Nephron (organoid): ENCODE measurements around the gene PYROXD2.

Experiments
- H3K27ac Mint-ChIP-seq, 3 experiments: 2 replicates each; pipeline ENCODE4 v1.8.0; 2020; ENCODE audit warnings: mixed read lengths in 3 of 3, mild to moderate bottlenecking in 2 of 3, moderate library complexity in 1 of 3
- H3K27me3 Mint-ChIP-seq: 2 replicates; pipeline ENCODE4 v1.8.0; 2021; ENCODE audit warnings: low read depth, mild to moderate bottlenecking, moderate library complexity, mixed read lengths
- H3K36me3 Mint-ChIP-seq: 2 replicates; pipeline ENCODE4 v1.8.0; 2020; ENCODE audit warnings: low read depth, mixed read lengths
- H3K4me1 Mint-ChIP-seq: 2 replicates; pipeline ENCODE4 v1.8.0; 2020; ENCODE audit warnings: mixed read lengths
- H3K4me3 Mint-ChIP-seq, 3 experiments: 2 replicates each; pipeline ENCODE4 v1.8.0; 2020; ENCODE audit warnings: mild to moderate bottlenecking in 3 of 3, mixed read lengths in 3 of 3, moderate library complexity in 2 of 3
- H3K9me3 Mint-ChIP-seq: 2 replicates; pipeline ENCODE4 v1.8.0; 2020; ENCODE audit warnings: mixed read lengths
- TF ChIP-seq, protein P1 (sequence below), 3 experiments: fragments of 200-600 bp; sonication (generic); IDR thresholded peaks; one replicate each; pipeline ENCODE4 v1.5.0; 2021; ENCODE audit warnings: antibody characterized with exemption in 3 of 3; ENCODE audit not compliant: unreplicated experiment in 3 of 3

The PYROXD2 gene

DNA sequence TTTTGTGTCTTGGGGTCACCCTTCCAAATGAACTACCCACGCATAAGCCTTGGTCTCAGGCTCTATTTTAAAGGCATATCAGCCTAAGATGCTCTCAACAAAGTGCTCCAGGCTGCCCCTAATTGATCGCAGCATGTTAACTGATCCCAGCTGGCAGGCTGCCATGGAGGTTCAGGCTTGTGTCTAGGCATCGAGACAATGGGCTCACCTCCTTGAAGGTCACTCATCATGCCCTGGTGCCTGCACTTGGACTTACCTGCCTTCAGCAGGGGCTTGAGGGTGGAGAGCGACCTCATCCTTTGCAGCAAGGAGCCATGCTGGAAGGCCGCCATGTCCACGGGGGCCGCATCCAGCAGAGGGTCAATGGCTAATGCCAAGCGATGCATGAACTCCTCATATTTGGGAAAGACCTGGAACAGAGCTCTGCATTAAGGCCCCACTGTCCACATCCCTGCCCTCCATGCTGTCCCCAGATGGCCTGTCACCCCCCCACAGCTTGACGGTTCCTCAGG lies 17.8 kb downstream of the PYROXD2 start:
- H3K36me3 Mint-ChIP-seq, result peaks cover 6% of the 10 kb centered on the region
- peaks cover 6% of the 10 kb centered on the region for H3K4me1 Mint-ChIP-seq
- no peak overlapping the region for H3K27ac Mint-ChIP-seq
- no peaks in the 10 kb centered on the region for H3K9me3 Mint-ChIP-seq
- TF ChIP-seq, protein P1, sequence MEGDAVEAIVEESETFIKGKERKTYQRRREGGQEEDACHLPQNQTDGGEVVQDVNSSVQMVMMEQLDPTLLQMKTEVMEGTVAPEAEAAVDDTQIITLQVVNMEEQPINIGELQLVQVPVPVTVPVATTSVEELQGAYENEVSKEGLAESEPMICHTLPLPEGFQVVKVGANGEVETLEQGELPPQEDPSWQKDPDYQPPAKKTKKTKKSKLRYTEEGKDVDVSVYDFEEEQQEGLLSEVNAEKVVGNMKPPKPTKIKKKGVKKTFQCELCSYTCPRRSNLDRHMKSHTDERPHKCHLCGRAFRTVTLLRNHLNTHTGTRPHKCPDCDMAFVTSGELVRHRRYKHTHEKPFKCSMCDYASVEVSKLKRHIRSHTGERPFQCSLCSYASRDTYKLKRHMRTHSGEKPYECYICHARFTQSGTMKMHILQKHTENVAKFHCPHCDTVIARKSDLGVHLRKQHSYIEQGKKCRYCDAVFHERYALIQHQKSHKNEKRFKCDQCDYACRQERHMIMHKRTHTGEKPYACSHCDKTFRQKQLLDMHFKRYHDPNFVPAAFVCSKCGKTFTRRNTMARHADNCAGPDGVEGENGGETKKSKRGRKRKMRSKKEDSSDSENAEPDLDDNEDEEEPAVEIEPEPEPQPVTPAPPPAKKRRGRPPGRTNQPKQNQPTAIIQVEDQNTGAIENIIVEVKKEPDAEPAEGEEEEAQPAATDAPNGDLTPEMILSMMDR (IDR thresholded peaks at IDR 0.05; ENCODE audit: unreplicated experiment in 3 of 3), result no peak
- no peak overlapping the region for H3K4me3 Mint-ChIP-seq
- peaks cover 13% of the 10 kb centered on the region for H3K27me3 Mint-ChIP-seq

DNA sequence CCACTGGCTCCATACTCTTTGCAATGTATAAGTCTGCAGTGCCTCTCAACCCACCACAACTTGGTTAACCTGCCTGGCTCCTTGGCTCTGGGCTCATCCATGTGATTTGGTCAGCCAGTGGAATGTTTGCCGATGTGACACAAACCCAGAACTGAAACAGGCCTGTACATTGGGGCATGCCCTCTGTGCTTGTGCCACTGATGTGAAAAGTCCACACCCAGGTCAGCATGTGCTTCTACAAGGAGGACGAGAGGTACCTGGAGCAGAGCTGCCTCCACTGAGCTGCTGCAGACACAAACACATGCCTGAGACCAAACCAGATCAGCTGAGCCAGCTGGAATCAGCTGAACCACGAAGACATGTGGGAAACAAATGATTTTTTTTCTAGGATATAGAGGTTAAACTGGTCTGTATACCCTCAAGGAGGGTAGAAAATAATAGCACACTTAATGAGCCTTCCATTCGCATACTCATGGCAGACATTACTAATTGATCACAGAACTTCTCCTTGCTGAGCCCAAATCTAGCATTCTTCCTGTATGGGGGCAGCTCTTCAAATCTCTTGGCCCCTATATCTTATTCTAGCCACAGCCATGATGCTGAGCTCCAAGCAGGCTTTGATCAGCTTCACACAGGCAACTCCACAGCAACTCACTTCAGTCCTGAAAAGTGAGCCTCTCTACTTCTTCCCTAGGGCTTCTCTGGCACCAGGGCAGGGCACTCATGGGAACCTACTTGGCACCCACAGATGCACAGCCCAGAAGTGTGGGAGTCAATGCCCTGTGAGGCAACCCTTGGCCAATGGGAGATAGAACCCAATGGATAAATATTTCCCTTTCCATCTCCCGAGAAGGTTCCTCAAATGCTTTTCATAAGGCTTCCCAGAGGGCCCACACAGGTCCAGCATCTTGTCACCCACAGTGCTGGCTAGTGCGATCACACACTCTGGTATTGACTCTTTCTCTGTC lies 18.6 kb downstream of the PYROXD2 start:
- TF ChIP-seq, protein P1 (IDR thresholded peaks at IDR 0.05; ENCODE audit: unreplicated experiment in 3 of 3), result no peak
- Mint-ChIP-seq H3K36me3 (peaks cover 6% of the 10 kb centered on the region), H3K4me1 (peaks cover 6% of the 10 kb centered on the region), H3K27ac (no peak overlapping the region), H3K9me3 (no peaks in the 10 kb centered on the region), H3K4me3 (no peak overlapping the region), H3K27me3 (peaks cover 14% of the 10 kb centered on the region)

DNA sequence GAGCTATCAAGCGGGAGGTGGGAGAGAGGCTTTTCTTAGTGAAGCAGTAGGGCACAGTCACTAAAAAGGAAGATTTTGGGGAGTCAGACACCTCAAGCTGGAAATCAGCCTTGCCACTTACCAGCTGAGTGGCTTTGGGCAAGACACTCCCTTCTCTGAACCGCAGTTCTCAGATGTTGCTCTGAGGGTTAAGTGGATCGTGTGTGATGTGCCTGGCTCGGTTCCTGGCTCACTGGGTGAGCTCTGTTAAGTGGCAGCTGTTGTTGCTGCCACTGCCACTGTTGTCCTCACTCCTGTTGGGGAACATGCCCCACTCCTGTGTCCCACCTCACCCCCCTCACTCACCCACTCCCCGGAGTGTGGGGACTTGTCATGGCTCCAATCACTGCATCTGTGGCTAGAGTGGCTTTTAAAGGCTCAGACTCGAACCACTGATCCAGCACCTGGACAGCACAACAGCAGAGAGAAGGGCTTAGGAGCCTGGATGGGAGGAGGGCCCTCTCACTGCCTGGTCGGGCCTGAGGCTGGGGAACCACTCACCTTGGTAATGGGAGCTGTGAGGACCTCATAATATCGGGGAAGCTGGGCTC lies 20.0 kb downstream of the PYROXD2 start:
- H3K36me3 Mint-ChIP-seq, result peaks cover 6% of the 10 kb centered on the region
- TF ChIP-seq, protein P1 (IDR thresholded peaks at IDR 0.05; ENCODE audit: unreplicated experiment in 3 of 3), result no peak
- no peak overlapping the region for H3K4me3 Mint-ChIP-seq
- H3K27ac Mint-ChIP-seq, result no peak overlapping the region
- no peaks in the 10 kb centered on the region for H3K9me3 Mint-ChIP-seq
- H3K4me1 Mint-ChIP-seq, result peaks cover 6% of the 10 kb centered on the region
- H3K27me3 Mint-ChIP-seq, result peaks cover 17% of the 10 kb centered on the region

DNA sequence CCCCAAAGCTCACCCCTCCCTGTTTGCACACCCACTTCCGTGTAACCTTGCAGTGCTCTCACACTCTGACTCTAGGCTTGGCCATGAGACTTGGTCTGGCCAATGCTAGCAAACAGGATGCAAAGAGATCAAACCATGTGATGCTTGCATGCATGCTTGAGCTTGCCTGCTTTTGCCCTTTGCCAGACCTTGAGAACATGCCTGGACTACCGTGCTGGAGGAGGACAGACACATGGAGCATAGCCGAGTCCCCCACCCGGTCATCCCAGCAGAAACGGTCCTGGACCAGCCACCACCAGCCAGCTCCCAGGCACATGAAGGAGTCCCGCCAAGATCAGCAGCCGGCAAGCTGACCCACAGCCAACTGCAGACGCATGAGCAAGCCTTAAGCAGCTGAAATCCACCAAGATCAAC lies 23.4 kb downstream of the PYROXD2 start:
- H3K4me1 Mint-ChIP-seq, result peaks cover 6% of the 10 kb centered on the region
- H3K27ac Mint-ChIP-seq, result no peak overlapping the region
- no peak overlapping the region for H3K4me3 Mint-ChIP-seq
- H3K27me3 Mint-ChIP-seq, result peaks cover 17% of the 10 kb centered on the region
- TF ChIP-seq, protein P1 (IDR thresholded peaks at IDR 0.05; ENCODE audit: unreplicated experiment in 3 of 3), result no peak
- H3K9me3 Mint-ChIP-seq, result no peaks in the 10 kb centered on the region
- H3K36me3 Mint-ChIP-seq, result peaks cover 13% of the 10 kb centered on the region

DNA sequence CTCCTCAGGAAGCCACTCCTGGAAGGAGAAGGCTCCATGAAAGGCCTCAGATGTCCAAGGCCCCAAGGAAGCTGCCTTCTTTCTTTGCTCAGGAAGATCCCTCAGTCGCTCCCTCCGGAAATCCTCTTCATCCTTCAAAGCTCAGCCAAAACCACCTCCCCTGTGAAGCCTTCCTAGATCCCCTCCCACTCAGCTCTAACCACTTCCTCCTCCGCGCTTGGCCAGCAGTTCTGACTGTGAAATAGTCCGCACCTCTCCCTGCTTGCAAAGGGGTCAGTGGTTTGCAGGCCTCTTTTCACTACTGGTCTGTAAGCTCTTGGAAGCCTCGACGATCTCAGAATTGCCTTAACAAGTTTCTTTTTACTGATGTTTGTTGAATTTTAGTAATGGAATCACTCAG lies 23.9 kb downstream of the PYROXD2 start:
- H3K36me3 Mint-ChIP-seq, result peaks cover 13% of the 10 kb centered on the region
- H3K9me3 Mint-ChIP-seq, result no peaks in the 10 kb centered on the region
- peaks cover 17% of the 10 kb centered on the region for H3K27me3 Mint-ChIP-seq
- no peak overlapping the region for H3K4me3 Mint-ChIP-seq
- H3K4me1 Mint-ChIP-seq, result peaks cover 6% of the 10 kb centered on the region
- H3K27ac Mint-ChIP-seq, result no peak overlapping the region
- TF ChIP-seq, protein P1 (IDR thresholded peaks at IDR 0.05; ENCODE audit: unreplicated experiment in 3 of 3), result no peak
